ENCODE data around the gene SLC1A7.

Gene SLC1A7

DNA sequence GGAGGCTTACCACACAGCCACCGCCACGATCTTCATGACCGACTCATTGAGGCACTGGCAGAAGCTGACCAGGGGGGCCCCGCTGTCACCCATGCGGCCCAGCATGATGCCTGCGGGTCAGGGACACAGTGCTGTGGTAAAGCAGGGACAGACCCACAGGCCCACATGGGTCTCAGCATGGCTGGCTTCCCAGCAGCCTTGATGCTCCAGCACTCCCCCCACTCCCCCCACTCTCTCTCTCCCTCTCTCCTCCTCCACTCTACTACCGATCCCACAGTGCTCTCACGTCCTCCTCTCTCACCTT lies 49.0 kb downstream of the SLC1A7 start:
- TF ChIP-seq, protein P1, sequence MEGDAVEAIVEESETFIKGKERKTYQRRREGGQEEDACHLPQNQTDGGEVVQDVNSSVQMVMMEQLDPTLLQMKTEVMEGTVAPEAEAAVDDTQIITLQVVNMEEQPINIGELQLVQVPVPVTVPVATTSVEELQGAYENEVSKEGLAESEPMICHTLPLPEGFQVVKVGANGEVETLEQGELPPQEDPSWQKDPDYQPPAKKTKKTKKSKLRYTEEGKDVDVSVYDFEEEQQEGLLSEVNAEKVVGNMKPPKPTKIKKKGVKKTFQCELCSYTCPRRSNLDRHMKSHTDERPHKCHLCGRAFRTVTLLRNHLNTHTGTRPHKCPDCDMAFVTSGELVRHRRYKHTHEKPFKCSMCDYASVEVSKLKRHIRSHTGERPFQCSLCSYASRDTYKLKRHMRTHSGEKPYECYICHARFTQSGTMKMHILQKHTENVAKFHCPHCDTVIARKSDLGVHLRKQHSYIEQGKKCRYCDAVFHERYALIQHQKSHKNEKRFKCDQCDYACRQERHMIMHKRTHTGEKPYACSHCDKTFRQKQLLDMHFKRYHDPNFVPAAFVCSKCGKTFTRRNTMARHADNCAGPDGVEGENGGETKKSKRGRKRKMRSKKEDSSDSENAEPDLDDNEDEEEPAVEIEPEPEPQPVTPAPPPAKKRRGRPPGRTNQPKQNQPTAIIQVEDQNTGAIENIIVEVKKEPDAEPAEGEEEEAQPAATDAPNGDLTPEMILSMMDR (IDR thresholded peaks at IDR 0.05): no peak
- DNase-seq (ENCODE audit: low spot score): no peak
- H3K27ac ChIP-seq: peak overlapping the region in 1 of 2 donors; percentile 9
- no peak overlapping the region for H3K4me3 ChIP-seq

DNA sequence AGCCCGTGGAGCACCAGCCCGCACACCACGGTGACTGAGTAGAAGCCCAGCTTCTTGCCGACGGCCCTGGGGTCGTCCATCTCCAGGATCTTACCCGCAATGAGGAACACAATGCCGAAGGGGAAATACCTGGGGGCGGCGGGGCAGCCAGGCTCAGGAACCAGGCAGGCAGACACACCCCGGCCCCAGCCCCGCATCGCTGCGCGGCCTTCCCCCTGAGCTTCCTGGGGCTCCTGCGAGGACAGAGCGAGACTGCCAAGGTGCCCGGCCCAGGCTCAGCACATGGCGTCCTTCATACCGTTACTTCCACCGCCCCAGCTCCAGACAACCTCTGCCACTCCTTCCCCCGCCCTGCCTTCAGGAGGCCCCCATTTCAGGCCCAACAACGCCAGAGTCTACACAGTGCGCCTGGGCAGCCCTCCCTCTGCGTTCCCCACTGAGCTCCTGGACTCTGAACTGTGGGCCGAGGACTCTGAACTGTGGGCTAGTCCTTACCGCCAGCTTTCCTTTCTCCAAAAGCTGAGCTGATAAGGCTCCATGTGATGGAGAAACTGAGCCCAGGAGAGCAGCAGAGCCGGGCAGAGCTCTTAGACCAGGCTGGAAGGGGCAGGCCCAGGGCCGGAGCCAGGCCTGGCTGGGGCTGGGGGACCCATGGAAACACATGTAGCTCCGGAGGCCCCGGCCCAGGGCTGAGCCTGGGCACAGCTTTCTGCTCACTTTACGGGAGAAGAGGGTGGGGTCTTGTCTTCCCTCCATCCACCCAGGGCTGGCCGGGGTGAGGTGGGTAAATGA lies 49.6 kb downstream of the SLC1A7 start:
- no peak for DNase-seq (ENCODE audit: low spot score)
- TF ChIP-seq, protein P1 (IDR thresholded peaks at IDR 0.05): no peak

DNA sequence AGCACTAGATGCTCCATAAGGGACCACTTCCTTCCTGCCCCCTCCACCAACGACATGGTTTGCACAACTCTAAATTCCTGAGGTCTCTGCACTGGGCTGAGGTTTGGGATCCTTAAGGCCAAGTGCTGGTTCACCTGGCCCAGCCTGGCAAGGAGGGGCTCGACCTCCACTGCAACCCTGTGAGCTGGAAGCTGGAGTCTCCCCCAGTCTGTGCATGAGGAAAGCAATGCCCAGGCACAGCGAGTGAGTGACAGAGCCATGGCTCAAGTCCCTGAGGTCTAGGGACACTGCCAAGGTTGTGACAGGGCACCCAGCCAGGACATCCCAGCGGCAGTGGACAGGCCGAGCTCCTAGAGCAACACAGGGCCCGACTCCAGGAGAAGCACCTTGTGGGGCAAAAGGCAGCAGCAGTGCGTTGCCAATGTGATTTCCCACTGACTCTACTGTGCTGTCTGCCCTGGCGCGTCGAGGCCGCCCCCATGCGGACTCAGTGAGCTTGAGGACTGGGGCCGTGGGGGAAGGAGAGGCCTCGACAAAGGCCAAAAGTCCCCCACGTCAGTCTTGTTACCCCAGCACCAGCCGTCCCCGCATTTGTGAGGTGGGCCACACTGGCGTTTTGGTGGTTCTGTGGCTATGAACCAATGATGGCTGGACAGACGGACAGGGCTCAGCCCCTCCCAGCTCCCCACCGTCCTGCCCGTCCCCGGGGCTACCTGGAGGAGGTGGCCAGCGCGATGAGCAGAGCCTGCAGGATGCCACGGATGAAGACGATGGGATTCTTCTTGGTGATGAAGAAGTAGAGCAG lies 50.4 kb downstream of the SLC1A7 start:
- H3K27ac ChIP-seq: peak overlapping the region in 1 of 2 donors; percentile 1
- no peak for DNase-seq (ENCODE audit: low spot score)
- TF ChIP-seq, protein P1 (IDR thresholded peaks at IDR 0.05): no peak
- no peak overlapping the region for H3K4me3 ChIP-seq

More for the DNA sequence above, 49.6 kb downstream of the SLC1A7 start:
- Histone ChIP-seq H3K27ac (peak overlapping the region in 1 of 2 donors; percentile 9), H3K4me3 (no peak overlapping the region)

DNA sequence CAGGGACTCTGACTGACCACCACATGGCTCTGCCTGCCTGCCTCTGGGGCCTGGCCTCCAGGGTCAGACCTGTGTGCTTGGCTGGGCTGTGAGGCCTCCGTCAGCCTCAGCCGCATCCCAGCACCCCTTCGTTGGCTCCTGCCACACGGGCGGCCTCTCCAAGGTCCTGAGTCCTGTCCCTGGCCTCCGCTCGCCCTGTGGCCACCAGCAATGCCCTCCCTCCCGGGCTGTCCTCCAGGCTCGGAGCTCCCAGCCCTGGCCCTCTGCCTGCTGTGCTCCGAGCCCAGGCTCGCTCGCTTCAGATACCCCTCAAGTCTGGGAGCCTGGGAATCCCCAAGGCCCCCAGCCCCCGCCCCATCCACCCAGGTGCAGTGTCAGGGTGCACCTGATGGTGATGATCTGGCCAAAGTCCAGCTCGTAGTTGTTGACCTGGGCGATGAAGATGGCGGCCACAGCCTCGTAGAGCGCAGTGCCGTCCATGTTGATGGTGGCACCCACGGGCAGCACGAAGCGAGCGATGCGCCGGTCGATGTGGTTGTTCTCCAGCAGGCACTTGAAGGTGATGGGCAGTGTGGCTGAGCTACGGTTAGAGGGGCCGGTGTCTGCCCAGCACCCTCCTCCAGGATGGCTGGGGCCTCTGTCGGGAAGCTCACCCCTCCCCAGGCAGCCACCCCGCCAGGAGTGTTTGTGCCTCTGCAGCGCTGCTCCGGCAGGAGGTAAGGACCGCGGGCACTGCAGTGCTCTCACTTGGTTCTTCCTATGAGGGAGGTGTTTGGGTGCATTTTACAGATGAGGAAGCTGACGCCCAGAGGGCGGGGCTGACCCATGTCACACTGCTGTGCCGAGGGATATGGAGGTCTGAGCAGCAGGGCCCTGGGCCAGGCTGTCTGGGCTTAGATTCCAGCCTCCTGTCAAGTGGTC lies 52.0 kb downstream of the SLC1A7 start:
- no peak overlapping the region for H3K4me3 ChIP-seq
- TF ChIP-seq, protein P1 (IDR thresholded peaks at IDR 0.05): no peak
- DNase-seq (ENCODE audit: low spot score): no peak
- peak overlapping the region in 1 of 2 donors; percentile 41 for H3K27ac ChIP-seq

DNA sequence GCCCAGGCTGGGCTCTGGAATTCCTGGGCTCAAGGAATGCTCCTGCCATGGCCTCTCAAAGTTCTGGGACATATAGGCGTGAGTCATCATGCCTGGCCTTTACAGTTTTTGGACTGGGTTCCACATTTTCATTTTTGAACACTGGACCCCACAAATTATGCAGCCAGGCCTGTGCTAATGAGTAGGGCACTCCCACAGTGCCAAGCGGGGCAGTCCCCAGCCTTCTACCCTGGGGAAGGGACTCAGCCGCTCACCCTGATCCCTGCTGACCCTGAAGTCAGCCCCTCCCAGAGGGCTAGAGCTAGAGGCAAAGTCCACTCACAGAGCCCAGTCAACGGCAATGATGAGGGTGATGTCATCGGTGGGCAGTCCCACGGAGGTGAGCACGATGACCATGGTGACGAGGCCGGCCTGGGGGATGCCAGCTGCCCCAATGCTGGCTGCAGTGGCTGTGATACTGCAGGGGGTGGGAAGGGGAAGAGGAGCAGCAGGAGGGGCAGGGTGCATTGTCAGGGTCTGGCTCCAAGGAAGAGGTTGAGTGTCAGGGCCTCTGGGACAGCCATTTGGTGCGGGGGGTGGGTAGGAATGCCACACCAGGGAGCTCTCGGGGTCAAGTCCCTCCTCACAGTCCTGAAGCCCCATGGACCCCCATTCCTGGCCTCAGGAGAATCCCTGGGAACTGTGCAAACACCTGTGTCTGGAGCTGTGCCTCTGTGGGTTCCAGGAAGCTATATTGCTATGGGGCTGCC lies 52.8 kb downstream of the SLC1A7 start:
- TF ChIP-seq, protein P1 (IDR thresholded peaks at IDR 0.05): no peak
- DNase-seq (ENCODE audit: low spot score): no peak
- H3K27ac ChIP-seq: peak overlapping the region in 1 of 2 donors; percentile 41

DNA sequence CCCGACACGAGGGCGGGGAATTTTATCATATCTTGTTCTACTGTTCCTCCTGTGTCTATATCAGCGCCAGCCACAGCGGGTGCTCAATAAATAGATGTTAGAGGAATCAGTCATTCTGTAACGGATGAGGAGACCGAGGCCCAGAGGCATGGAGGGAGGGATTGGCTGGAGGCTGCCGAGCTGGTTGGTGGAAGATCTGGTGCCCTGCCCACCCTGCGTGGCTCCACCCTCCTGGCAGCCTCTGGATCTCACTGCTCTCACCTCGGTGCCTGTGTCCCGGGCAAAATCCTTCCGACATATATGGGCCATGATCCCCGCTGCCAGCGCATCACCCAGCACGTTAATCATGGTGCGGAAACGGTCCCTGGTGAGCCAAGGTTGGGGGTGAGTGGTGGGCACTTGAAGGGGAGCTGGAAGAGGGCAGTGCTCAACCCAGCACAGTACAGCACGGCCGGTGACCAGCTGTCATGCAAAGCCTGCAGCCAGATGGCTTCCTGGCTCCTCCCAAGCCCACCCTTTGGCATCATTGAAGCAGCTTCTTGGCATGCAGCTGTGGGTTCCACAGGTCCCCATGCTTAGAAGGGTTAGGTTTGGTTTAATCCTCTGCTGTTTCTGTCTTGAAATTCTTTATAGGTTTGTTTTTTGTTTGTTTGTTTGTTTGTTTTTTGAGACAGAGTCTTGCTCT lies 53.7 kb downstream of the SLC1A7 start:
- TF ChIP-seq, protein P1 (IDR thresholded peaks at IDR 0.05): no peak
- no peak overlapping the region for H3K4me3 ChIP-seq
- H3K27ac ChIP-seq: no peak overlapping the region
- no peak for DNase-seq (ENCODE audit: low spot score)

More for the DNA sequence above, 52.8 kb downstream of the SLC1A7 start:
- H3K4me3 ChIP-seq: no peak overlapping the region
